ENCODE data around the gene ZNHIT2. TPM values are rescaled to one million over a fixed set of nuclear protein-coding genes. Genes with fewer than 3 reads are reported as not detected.

The ZNHIT2 gene
- total and polyA plus RNA-seq, 8 donors = 2.4 to 130 (median 18.9) TPM; not detected in 1

DNA sequence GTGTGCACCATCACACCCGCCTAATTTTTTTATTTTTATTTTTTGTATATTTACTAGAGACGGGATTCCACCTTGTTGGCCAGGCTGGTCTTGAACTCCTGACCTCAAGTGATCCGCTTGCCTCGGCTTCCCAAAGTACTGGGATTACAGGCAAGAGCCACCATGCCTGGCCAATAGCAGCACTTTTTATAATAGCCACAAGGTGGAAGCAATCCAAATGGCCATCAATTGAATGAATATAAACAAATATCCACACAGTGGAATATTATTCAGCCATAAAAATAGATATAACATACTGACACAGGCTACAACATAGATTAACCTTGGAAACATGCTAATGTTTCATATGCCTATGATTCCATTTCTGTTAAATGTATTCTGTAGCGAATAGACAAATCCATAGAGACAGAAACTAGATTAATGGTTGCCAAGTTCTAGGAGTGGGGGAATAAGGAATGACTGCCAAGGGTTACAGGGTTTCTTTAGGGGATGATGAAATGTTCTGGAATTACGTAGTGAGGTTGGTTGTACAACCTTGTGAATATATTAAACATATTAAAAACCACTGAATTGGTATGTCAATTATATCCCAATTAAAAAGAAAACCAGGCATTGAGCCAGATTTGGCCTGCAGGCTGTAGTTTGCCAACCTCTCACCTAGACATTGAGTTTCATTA is 16.7 kb downstream of the ZNHIT2 start:
- Histone ChIP-seq H3K27me3 (no peaks in the 10 kb centered on the region), H3K4me1 (peaks cover 18 to 79% (median 56%) of the 10 kb centered on the region in 4 donors), H3K9me3 (no peaks in the 10 kb centered on the region), H3K4me3 (no peak overlapping the region), H3K36me3 (peaks cover 0 to 35% (median 30%) of the 10 kb centered on the region in 4 donors), H3K27ac (peak overlapping the region in 2 of 5 donors; percentile 17 to 64)
- no peak for DNase-seq
- WGBS, 5 donors = 81 to 89% (median 84%) methylated on average over 6 of the region's 6 CpGs
- TF ChIP-seq POLR2AphosphoS5 (IDR thresholded peaks at IDR 0.05) (no peak), EP300 (IDR thresholded peaks at IDR 0.05) (no peak), POLR2A (IDR thresholded peaks at IDR 0.05) (no peak)
- TF ChIP-seq, protein P1, sequence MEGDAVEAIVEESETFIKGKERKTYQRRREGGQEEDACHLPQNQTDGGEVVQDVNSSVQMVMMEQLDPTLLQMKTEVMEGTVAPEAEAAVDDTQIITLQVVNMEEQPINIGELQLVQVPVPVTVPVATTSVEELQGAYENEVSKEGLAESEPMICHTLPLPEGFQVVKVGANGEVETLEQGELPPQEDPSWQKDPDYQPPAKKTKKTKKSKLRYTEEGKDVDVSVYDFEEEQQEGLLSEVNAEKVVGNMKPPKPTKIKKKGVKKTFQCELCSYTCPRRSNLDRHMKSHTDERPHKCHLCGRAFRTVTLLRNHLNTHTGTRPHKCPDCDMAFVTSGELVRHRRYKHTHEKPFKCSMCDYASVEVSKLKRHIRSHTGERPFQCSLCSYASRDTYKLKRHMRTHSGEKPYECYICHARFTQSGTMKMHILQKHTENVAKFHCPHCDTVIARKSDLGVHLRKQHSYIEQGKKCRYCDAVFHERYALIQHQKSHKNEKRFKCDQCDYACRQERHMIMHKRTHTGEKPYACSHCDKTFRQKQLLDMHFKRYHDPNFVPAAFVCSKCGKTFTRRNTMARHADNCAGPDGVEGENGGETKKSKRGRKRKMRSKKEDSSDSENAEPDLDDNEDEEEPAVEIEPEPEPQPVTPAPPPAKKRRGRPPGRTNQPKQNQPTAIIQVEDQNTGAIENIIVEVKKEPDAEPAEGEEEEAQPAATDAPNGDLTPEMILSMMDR (IDR thresholded peaks at IDR 0.05) = no peak
- intact Hi-C loops (cut with DNase I; ENCODE audit: low total_unique reads) = no loop called here

DNA sequence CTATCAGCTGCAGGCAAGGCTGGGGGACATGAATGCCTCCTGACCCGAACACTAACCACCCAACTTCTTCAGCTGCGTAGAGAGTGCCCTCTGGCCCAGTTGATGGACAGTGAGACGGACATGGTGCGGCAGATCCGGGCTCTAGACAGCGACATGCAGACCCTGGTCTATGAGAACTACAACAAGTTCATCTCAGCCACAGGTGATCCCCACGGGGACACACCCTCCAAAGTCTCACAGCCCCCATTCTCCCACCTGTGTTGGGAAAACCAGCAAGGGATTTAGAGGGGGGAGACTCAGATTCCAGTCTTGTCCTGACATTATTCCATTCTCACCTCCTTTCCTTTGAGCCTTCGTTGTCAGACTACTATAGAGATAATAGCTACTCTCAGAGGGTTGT is 20.6 kb downstream of the ZNHIT2 start:
- peak overlapping the region; percentile 92 to 97 (median 96) for H3K27ac ChIP-seq
- WGBS, 5 donors = 24 to 31% (median 25%) methylated on average over 7 to 8 of the region's 8 CpGs
- intact Hi-C loops (cut with DNase I; ENCODE audit: low total_unique reads) = no loop called here

DNA sequence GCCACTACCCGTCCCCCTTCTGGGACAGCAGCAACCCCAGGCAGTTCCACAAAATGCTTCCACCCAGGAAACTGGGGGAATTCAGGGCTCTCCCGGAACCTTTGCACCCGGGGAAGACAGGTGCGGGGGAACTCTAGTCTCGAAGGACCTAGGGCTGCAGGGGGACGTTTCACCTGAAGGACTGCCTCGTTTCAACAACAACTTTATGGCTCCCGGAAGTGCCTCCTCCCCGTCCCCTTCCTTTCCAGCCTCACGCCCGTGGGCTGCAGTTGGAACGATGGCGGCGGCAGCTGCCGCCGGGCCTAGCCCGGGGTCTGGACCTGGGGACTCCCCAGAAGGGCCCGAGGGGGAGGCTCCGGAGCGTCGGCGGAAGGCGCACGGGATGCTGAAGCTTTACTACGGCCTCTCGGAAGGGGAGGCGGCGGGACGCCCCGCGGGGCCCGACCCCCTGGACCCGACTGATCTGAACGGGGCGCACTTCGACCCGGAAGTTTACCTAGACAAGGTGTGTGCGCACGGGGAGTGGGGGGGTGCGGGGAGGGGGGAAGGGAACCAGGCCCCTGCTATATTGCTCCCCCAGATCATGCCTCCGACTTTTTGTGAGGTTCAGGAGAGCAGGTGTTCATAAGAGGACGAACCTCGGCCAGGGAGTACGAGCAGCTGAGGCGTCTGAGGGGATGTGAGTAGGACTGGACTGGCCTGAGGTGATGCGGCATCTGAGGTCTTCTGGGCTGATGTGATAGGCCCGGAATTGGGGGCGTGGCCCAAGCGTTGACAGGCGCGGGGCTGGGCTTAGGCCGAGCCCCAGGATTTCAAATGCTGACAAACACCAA is 21.3 kb downstream of the ZNHIT2 start, which contains the start of gene VPS51:
TSS of gene VPS51 (plus strand) at position 241 of the 833 bp plus-strand sequence. CDS start at position 278, 37 bp downstream.
- Histone ChIP-seq H3K36me3 (peaks cover 0 to 20% (median 18%) of the 10 kb centered on the region in 4 donors), H3K4me3 (peak within 1 kb of the TSS; percentile 80 to 97 (median 85)), H3K27ac (peak within 1 kb of the TSS; percentile 92 to 97 (median 96)), H3K27me3 (no peaks in the 10 kb centered on the region), H3K4me1 (peaks cover 7 to 40% (median 28%) of the 10 kb centered on the region in 4 donors), H3K9me3 (no peaks in the 10 kb centered on the region)
- TF ChIP-seq POLR2A (IDR thresholded peaks at IDR 0.05) = no peak
- TF ChIP-seq, protein P1 (IDR thresholded peaks at IDR 0.05) = peak in 1 of 7 experiments; percentile 37
- TF ChIP-seq POLR2AphosphoS5 (IDR thresholded peaks at IDR 0.05) = peak; percentile 87 to 96 (median 89)
- 0 to 1% (median 1%) methylated on average over 34 to 52 of the region's 52 CpGs for WGBS, 5 donors
- DNase-seq = peak; percentile 92 to 96
- intact Hi-C loops (cut with DNase I; ENCODE audit: low total_unique reads) = no loop called here

More for the DNA sequence above, 20.6 kb downstream of the ZNHIT2 start:
- DNase-seq = no peak
- Histone ChIP-seq H3K36me3 (peaks cover 0 to 20% (median 18%) of the 10 kb centered on the region in 4 donors), H3K9me3 (no peaks in the 10 kb centered on the region), H3K4me3 (peak overlapping the region; percentile 80 to 97 (median 85)), H3K4me1 (peaks cover 7 to 47% (median 31%) of the 10 kb centered on the region in 4 donors), H3K27me3 (no peaks in the 10 kb centered on the region)
- TF ChIP-seq, protein P1 (IDR thresholded peaks at IDR 0.05) = no peak
- TF ChIP-seq POLR2A (IDR thresholded peaks at IDR 0.05) = no peak
- no peak for TF ChIP-seq POLR2AphosphoS5 (IDR thresholded peaks at IDR 0.05)
- TF ChIP-seq EP300 (IDR thresholded peaks at IDR 0.05) = no peak

DNA sequence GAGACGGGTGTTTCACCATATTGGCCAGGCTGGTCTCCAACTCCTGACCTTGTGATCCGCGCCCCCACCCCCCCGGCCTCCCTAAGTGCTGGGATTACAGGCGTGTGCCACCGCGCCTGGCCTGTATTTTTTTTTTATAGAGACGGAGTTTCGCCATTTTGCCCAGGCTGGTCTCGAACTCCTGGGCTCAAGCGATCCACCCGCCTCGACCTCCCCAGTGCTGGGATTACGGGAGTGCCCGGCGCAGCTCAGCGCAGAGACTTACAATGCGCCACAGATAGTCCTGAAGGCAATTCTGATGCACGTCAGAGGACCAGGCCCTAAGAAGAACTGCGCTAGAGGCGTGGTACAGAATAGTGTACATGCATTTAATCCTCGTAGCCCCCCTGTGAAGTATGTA is 22.1 kb downstream of the ZNHIT2 start:
- intact Hi-C loops (cut with DNase I; ENCODE audit: low total_unique reads) = no loop called here
- WGBS, 5 donors = 70 to 82% (median 76%) methylated on average over 22 of the region's 22 CpGs
- no peak for DNase-seq
- Histone ChIP-seq H3K4me3 (peak overlapping the region; percentile 80 to 97 (median 85)), H3K36me3 (peaks cover 0 to 20% (median 16%) of the 10 kb centered on the region in 4 donors), H3K27me3 (no peaks in the 10 kb centered on the region), H3K9me3 (no peaks in the 10 kb centered on the region), H3K4me1 (peaks cover 7 to 34% (median 25%) of the 10 kb centered on the region in 4 donors), H3K27ac (peak overlapping the region in 4 of 5 donors; percentile 92 to 97 (median 95))
- TF ChIP-seq POLR2A (IDR thresholded peaks at IDR 0.05) (no peak), EP300 (IDR thresholded peaks at IDR 0.05) (no peak), POLR2AphosphoS5 (IDR thresholded peaks at IDR 0.05) (no peak)
- TF ChIP-seq, protein P1 (IDR thresholded peaks at IDR 0.05) = no peak
